Right lung (tissue), 5 donors: ENCODE measurements around the gene ANKRD10. TPM values are rescaled to one million over a fixed set of nuclear protein-coding genes. Genes with fewer than 3 reads are reported as not detected.
A peak's percentile ranks its signal among the peaks of the same experiment; 100 is the strongest.
"Not testable (repeated sequence)": the region's sequence is repeated elsewhere in the genome, so short reads cannot be mapped to it uniquely, and the experiment has no call there.

Experiments
- DNase-seq, 2 donors: peaks; one replicate each; pipeline ENCODE4 v3.0.0-alpha.2; 2013
- polyA plus RNA-seq, 5 donors: library from polyadenylated mRNA; unstranded; fragments of 120-200 nt; gene quantifications; one replicate each; pipeline versions ENCODE4 v1.2.1 to v1.2.3, GENCODE V29; 2013; ENCODE audit warnings: inconsistent platforms in 1 of 5, low replicate concordance in 1 of 5; ENCODE audit not compliant: insufficient read length in 5 of 5, insufficient read depth in 1 of 5

ANKRD10 gene
- polyA plus RNA-seq, 5 donors, result 262 to 475 (median 455) TPM

DNA sequence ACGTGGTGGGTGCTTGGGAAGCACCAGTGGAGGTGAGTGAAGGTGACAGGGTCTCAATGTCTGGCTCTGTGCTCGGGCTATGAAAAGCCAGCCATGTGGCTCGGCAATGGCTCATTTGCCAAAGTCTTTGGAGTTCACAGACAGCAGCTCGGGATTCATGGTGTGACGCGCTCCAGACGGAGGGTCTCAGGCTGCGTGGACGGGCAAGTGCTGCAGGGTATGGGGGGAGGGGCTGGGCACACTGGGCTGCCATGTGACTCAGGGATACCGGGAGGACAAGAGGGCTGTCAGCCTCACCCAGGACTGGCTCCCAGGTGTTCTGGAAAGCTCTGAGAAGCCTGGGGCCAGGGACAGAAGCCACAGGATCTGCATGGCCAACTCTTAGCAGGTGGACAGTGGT, 32.5 kb upstream of the ANKRD10 start:
- DNase-seq, result not testable (repeated sequence)

DNA sequence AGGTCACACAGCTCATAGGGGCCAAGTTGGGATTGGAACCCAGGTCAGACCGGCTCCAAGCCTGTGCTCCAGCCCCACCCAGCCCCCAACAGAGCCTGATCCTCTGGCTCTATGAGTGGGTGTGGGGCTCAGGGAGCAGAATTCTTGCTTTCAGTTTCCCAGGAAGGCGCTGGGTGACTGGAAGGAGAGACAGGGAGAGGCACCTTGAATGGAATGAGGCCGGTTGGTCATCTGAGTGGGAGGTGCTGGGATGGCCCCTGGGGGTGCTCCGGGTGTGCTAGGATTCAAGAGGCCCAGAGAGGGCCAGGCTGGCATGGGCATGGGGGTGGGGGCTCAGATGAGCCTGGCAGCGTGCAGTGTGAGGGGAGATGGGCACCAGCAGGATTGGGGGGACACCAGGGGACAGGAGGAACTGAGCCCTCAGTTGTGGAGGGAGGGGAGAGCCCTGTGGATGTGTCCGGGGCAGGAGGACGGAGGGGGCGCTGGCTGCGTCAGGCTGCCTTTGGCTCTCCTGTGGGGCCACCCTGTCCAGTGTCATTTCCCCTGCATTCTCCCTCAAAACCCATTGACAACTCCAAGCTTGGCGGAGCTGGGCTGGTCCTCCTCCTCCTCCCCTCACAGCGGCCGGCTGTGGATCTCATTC, 31.2 kb upstream of the ANKRD10 start:
- DNase-seq, result no peak

DNA sequence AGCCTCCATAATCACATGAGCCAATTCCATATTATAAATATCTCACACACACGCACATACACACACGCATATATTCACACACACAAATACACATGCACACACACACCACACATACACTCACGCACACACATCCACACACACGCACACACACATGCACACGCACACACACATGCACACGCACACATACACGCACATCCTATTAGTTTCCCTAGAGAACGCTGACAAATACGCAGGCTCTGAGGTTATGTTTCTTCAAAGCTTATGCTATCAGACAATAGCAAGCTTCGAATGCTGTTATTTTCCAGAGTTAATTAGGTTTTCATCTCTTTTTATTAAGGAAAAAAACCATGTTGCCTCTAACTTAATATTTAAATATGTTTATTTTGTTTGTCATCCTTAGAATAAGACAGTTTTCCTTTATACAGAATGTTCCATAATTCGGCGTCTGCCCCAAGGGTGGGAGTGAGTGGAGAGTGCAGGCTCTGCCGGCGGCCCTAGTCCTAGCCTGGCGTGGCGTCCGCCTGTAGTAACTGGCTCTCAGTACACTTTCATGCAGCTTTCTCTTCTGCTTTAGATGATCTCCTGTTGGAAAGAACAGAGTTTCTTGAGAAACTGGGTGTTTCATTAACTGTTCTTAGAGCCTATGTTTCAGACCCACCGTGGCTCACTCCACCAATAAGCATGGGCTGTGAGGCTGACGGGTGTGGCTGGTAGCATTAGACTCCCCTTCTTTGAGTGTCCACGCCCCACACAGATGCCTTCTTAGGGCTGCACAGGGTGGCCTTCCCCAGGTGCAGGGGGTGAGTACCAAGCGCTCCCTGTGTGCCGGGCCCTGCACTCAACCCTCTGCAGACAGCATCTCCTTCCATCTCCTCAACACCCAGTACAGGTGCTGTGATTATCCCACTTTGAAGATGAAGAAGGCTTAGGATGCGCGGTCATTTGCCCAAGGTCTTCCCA, 30.4 kb upstream of the ANKRD10 start:
- DNase-seq, result no peak

GRCh38 chr13:110944121-110944967, 29.5 kb upstream of the ANKRD10 start:
- peak in 1 of 2 donors; percentile 18 for DNase-seq

DNA sequence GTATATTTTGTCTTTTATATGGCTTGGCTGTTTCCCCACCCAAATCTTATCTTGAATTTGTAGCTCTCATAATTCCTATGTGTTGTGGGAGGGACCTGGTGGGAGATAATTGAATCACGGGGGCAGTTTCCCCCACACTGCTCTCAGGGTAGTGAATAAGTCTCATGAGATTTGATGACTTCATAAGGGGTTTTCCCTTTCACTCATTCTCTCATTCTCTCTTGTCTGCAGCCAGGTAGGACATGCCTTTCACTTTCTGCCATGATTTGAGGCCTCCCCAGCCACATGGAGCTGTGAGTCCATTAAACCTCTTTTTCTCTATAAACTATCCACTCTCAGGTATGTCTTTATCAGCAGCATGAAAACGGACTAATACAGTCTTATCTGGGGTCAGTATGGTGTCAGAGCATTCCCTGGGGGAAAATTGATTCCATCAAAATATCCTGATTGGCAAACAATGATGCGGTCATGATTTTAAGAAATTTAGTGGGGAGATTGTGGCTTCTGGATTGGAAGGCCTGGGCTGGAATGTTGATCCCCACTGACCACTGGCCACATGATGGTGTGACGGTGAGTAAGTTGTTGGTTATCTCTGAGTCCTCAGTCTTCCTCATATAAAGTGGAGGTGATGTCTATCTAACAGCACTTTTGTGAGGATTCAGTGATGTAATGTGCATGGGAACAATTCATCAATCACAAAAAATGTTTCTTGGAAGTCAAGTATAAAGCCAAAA, 27.5 kb upstream of the ANKRD10 start:
- no peak for DNase-seq

GRCh38 chr13:110938662-110939421, 24.0 kb upstream of the ANKRD10 start:
- no peak for DNase-seq

DNA sequence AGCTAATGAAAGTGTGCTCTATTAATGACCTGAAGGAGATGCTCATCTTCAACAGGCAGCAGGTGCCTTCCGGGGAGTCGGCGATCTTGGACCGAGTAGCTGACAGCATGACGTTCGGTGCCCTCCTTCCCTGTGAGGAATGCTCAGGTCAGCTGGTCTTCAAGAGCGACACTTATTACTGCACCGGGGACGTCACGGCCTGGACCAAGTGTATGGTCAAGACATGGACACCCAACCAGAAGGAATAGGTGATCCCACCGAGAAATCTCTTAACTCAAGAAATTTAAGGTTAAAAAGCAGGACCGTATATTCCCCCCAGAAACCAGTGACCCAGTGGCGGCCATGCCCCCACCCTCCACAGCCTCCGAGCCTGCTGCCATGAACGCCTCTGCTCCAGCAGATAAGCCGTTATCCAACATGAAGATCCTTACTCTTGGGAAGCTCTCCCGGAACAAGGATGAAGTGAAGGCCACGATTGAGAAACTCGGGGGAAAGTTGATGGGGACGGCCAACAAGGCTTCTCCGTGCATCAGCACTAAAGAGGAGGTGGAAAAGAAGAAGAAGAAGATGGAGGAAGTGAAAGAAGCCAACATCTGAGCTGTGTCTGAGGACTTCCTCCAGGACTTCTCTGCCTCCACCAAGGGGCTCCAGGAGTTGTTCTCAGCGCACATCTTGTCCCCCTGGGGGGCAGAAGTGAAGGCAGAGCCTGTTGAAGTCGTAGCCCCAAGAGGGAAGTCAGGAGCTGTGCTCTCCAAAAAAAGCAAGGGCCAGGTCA, 22.8 kb upstream of the ANKRD10 start:
- DNase-seq, result no peak

DNA sequence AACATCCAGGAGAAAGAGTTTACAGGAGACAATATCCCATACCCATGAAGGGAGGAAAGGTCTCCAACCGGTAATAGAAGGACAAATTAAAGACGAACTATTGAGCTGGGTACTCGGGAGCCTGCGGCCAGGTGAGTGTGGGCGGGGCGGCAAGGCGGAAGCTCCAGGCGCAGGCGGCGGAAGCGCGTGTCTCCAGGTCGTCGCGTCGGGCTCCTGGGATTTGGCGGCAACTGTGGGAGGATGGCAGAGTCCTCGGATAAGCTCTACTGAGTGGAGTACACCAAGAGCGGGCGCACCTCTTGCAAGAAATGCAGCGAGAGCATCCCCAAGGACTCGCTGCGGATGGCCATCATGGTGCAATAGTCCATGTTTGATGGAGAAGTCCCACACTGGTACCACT, 21.6 kb upstream of the ANKRD10 start:
- no peak for DNase-seq

DNA sequence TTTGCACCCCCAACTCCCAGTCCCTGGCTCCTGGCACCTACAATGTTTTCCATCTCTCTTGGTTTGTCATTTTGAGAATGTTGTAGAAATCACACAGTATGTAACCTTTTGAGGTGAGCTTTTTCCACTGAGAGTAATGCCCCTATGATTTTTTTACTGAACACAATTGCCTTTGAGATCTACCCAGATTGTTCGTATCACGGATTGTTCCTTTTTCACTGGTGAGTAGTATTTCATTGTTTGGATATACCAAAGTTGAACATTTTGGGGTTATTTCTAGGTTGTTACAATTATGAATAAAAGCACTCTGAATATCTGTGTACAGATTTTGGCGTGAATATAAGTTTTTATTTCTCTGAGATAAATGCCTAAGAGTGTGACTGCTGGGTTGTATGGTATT, 17.7 kb upstream of the ANKRD10 start:
- no peak for DNase-seq

DNA sequence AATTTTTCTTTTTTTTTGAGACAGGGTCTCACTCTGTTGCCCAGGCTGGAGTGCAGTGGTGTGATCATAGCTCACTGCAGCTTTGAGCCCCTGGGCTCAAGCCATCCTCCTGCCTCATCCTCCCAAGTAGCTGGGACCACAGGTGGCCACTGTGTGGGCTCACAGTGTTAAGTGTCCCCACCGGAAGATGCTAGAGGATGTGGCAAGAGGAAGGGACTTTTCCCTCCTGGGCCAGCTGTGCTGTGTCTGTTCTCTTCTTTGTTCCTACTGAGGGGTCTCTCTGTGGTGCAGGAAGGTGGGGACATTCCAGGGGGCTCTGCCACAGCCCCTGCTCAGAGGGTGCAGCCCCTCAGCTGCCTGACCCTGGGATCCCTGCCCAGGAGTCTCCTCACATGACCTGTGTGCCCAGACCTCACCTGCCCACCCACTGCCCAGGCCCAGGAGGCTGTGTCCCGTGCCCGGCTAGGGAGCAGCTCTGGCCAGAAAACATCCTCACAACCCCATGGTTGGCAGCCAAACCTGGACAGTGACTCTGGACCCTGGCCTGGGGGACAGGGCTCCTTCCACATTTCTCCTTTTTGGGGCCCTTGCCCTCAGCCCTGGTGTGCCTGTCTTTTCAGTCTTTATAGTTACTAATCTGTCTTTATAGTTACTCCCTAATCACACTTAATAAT, 14.4 kb upstream of the ANKRD10 start:
- no peak for DNase-seq

DNA sequence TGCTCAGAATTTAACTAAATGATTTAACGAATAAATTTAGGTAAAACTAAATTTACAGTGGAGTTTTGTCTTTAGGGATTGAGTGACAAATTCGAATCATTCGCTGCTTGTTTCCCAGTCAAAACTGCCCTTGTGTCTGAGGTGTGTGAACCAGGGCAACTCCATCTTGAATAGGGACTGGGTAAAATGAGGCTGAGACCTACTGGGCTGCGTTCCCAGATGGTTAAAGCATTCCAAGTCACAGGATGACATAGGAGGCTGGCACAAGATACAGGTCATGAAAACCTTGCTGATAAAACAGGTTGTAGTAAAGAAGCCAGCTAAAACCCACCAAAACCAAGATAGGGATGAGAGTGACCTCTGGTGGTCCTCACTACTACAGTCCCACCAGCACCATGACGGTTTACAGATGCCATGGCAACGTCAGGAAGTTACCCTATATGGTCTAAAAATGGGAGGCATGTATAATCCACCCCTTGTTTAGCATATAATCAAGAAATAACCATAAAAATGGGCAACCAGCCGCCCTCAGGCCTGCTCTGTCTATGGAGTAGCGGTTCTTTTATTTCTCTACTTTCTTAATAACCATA, 10.2 kb upstream of the ANKRD10 start:
- DNase-seq, result peak in 1 of 2 donors; percentile 40

DNA sequence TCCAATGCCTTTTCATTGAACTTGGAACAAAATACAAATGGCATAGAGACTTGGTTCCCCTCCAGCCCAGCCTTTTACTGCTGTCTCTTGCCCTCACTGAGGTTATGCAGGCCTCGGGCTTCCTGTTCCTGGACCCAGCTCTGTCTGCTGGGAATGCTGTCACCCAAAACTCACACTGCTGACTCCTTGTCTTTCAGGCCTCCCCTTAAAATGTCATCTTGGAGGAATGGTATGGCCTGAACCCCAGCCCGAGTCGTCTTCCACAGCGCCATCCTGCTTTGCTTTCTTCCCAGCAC, 9.7 kb upstream of the ANKRD10 start:
- no peak for DNase-seq

- no peak for DNase-seq
These were observed 9.1 kb upstream of the ANKRD10 start for GRCh38 chr13:110923777-110924638.

DNA sequence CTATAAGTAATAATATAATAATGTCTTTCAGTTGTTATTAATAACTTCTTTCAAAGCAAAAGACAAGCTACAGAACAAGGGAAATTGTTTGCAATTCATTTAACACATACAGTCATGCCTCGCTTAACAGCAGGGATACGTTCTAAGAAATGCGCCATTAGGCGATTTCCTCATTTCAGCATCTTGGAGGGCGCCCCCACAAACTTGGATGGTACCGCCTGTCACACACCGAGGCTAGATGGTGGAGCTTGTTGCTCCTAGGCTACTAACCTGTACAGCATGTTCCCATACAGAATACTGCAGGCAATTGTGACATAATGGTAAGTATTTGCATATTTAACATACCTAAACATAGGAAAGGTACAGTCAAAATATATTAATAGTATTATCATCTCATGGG, 8.2 kb upstream of the ANKRD10 start:
- no peak for DNase-seq

GRCh38 chr13:110922506-110922905, 7.6 kb upstream of the ANKRD10 start:
- DNase-seq, result no peak

GRCh38 chr13:110921695-110922094, 6.8 kb upstream of the ANKRD10 start:
- DNase-seq, result no peak

- no peak for DNase-seq
These were observed 6.3 kb upstream of the ANKRD10 start for GRCh38 chr13:110921209-110921608.

- no peak for DNase-seq
These were observed 5.2 kb upstream of the ANKRD10 start for GRCh38 chr13:110920038-110920437.
